PC-9 (cell line): ENCODE results near the gene F2RL2. TPM values are rescaled to one million over a fixed set of nuclear protein-coding genes. Genes with fewer than 3 reads are reported as not detected.

Experiments
- BruUV-seq: library from RNA; stranded (reverse); fragments of 400-500 nt; replicated peaks from 2 replicates; lab custom pipeline; 2021; lab: Mats Ljungman, UMichigan
- CTCF ChIA-PET: fragments of 300-600 bp; sonication (Branson Sonifier 250); formaldehyde crosslinking; loops from one replicate; lab custom pipeline; 2022; ENCODE audit warnings: antibody characterized with exemption; lab: Charles Lee
- POLR2A ChIA-PET: fragments of 300-600 bp; sonication (Branson Sonifier 250); formaldehyde crosslinking; loops from one replicate; lab custom pipeline; 2022; ENCODE audit warnings: antibody characterized with exemption; ENCODE audit not compliant: unreplicated experiment; lab: Charles Lee
- DNase-seq, 2 experiments: peaks; one replicate each; pipeline versions ENCODE4 v3.0.0 to v3.0.0-alpha.2; 2015 to 2022; ENCODE audit warnings: mixed read lengths in 1 of 2
- H2AFZ ChIP-seq: fragments of 200-600 bp; sonication (generic); 2 replicates; pipeline ENCODE4 v1.8.1; 2017; ENCODE audit warnings: antibody characterized with exemption
- H3F3A ChIP-seq: fragments of 200-600 bp; sonication (generic); 2 replicates; pipeline ENCODE4 v1.8.1; 2017; ENCODE audit warnings: antibody characterized with exemption, mild to moderate bottlenecking, low read depth; ENCODE audit not compliant: insufficient read depth
- H3K27ac ChIP-seq: fragments of 200-600 bp; sonication (generic); 2 replicates; pipeline ENCODE4 v1.6.1; 2016; ENCODE audit warnings: mixed run types
- H3K27me3 ChIP-seq: fragments of 200-600 bp; sonication (generic); 2 replicates; pipeline ENCODE4 v1.6.1; 2016; ENCODE audit warnings: low read depth, mixed run types; ENCODE audit not compliant: insufficient read depth
- H3K36me3 ChIP-seq: fragments of 200-600 bp; sonication (generic); 2 replicates; pipeline ENCODE4 v1.6.1; 2016; ENCODE audit warnings: low read depth, mixed run types
- H3K4me1 ChIP-seq: fragments of 200-600 bp; sonication (generic); replicated peaks from 2 replicates; pipeline ENCODE4 v1.6.1; 2016; ENCODE audit warnings: mixed run types; ENCODE audit not compliant: insufficient read depth
- H3K4me2 ChIP-seq: fragments of 200-600 bp; sonication (generic); 2 replicates; pipeline ENCODE4 v1.6.1; 2017; ENCODE audit warnings: mixed run types
- H3K4me3 ChIP-seq: fragments of 200-600 bp; sonication (generic); 2 replicates; pipeline ENCODE4 v1.6.1; 2016; ENCODE audit warnings: mixed run types
- H3K79me2 ChIP-seq: fragments of 200-600 bp; sonication (generic); 2 replicates; pipeline ENCODE4 v1.6.1; 2017; ENCODE audit warnings: low read depth, mixed run types
- H3K9me2 ChIP-seq: fragments of 200-600 bp; sonication (generic); 2 replicates; pipeline ENCODE4 v1.8.1; 2017; ENCODE audit warnings: mild to moderate bottlenecking; ENCODE audit not compliant: insufficient read depth
- H3K9me3 ChIP-seq: fragments of 200-600 bp; sonication (generic); 2 replicates; pipeline ENCODE4 v1.8.1; 2016; ENCODE audit warnings: low read depth; ENCODE audit not compliant: insufficient read depth
- H4K20me1 ChIP-seq: fragments of 200-600 bp; sonication (generic); 2 replicates; pipeline ENCODE4 v1.8.1; 2017; ENCODE audit not compliant: insufficient read depth
- EZH2 ChIP-seq: fragments of 200-600 bp; sonication (generic); IDR thresholded peaks from 2 replicates; pipeline ENCODE4 v1.8.0; 2017; ENCODE audit warnings: antibody characterized with exemption, low read depth
- intact Hi-C: fragments of 100-400 bp; cut with micrococcal nuclease; formaldehyde crosslinking; loops from one replicate; pipeline ENCODE4 v1.10.0; 2022; ENCODE audit not compliant: unreplicated experiment
- total RNA-seq: library from RNA; stranded (reverse); gene quantifications from 2 replicates; pipeline ENCODE4 v1.2.3, GENCODE V29; 2021
- TF ChIP-seq, protein P1 (sequence below): fragments of 200-600 bp; sonication (generic); conservative IDR thresholded peaks from 2 replicates; pipeline ENCODE4 v1.6.1; 2017; ENCODE audit warnings: mixed run types, antibody characterized with exemption, mild to moderate bottlenecking, moderate library complexity

The F2RL2 gene
- total RNA-seq, 1 experiment from 2014 or later, result 3.5 TPM

GRCh38 chr5:76598531-76598930 lies 24.7 kb downstream of the F2RL2 start:
- H4K20me1 ChIP-seq, result no peaks in the 10 kb centered on the region
- no peaks in the 10 kb centered on the region for H3K27me3 ChIP-seq
- ChIA-PET POLR2A (no interaction called here), CTCF (interaction anchor here (0.5 kb wide), 1 partner anchor 114 kb away, joined by 4 read pairs; no protein-coding TSS in a partner anchor)
- no peak overlapping the region for H2AFZ ChIP-seq
- H3F3A ChIP-seq, result no peaks in the 10 kb centered on the region
- H3K9me2 ChIP-seq, result no peaks in the 10 kb centered on the region
- no peaks in the 10 kb centered on the region for H3K79me2 ChIP-seq
- H3K4me2 ChIP-seq, result no peak overlapping the region
- intact Hi-C loops, result no loop called here
- H3K27ac ChIP-seq, result no peak overlapping the region
- H3K4me1 ChIP-seq, result no peaks in the 10 kb centered on the region
- TF ChIP-seq, protein P1, sequence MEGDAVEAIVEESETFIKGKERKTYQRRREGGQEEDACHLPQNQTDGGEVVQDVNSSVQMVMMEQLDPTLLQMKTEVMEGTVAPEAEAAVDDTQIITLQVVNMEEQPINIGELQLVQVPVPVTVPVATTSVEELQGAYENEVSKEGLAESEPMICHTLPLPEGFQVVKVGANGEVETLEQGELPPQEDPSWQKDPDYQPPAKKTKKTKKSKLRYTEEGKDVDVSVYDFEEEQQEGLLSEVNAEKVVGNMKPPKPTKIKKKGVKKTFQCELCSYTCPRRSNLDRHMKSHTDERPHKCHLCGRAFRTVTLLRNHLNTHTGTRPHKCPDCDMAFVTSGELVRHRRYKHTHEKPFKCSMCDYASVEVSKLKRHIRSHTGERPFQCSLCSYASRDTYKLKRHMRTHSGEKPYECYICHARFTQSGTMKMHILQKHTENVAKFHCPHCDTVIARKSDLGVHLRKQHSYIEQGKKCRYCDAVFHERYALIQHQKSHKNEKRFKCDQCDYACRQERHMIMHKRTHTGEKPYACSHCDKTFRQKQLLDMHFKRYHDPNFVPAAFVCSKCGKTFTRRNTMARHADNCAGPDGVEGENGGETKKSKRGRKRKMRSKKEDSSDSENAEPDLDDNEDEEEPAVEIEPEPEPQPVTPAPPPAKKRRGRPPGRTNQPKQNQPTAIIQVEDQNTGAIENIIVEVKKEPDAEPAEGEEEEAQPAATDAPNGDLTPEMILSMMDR, result no peak
- BruUV-seq, result no TSS peak
- H3K36me3 ChIP-seq, result no peaks in the 10 kb centered on the region
- H3K9me3 ChIP-seq, result no peaks in the 10 kb centered on the region
- no peak overlapping the region for H3K4me3 ChIP-seq
- no peak for DNase-seq

DNA sequence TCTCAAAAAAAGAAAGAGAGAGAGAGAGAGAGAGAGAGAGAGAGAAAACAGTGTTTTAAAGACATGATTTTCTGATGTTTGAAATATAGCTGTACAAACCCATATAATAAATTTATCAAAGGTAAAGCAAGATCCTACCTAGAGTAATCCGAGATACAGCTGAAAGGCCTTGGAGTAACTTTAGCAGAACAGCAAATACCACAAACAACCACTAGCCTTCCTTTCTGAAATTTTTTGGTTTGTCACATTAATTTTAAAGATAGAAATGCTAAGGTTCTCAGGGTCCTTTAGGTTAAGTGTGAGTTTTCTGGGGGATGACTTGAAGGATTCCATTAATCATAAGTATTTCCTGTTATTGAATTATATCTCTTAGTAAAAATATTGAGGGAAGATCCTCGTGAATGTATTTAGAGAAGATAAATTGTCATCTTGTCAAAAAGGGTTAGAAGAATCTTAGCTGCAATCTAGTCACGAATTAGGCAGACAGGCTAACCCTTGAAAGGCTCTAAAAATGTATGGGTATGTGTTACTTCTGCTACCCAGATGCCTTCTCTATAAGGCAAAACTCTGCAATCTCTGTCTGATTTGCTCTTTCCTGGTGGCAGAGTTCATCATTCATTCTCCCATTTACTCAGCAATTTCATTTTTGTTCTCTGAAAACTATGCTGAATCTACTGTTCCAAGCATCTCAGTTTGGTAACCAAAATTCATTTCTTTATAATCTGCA lies 27.3 kb downstream of the F2RL2 start:
- Histone ChIP-seq H3K36me3 (no peaks in the 10 kb centered on the region), H3K27ac (no peak overlapping the region), H3K79me2 (no peaks in the 10 kb centered on the region), H2AFZ (no peak overlapping the region), H3K4me3 (no peak overlapping the region), H3K9me2 (no peaks in the 10 kb centered on the region), H4K20me1 (no peaks in the 10 kb centered on the region), H3K4me1 (no peaks in the 10 kb centered on the region), H3K9me3 (no peaks in the 10 kb centered on the region), H3K4me2 (no peak overlapping the region), H3K27me3 (peaks cover 6% of the 10 kb centered on the region; the same call in 1 of the 2 replicates), H3F3A (no peaks in the 10 kb centered on the region)
- TF ChIP-seq, protein P1, result no peak
- no peak for TF ChIP-seq EZH2
- CTCF ChIA-PET, result interaction anchor here (0.6 kb wide), 1 partner anchor 158 kb away, joined by 3 read pairs; no protein-coding TSS in a partner anchor
- BruUV-seq, result no TSS peak
- no peak for DNase-seq
- POLR2A ChIA-PET, result no interaction called here
- intact Hi-C loops, result no loop called here

- no peak overlapping the region for H2AFZ ChIP-seq
- CTCF ChIA-PET, result no interaction called here
- TF ChIP-seq EZH2, result no peak
- TF ChIP-seq, protein P1, result no peak
- H3K27me3 ChIP-seq, result peaks cover 6% of the 10 kb centered on the region; the same call in 1 of the 2 replicates
- POLR2A ChIA-PET, result no interaction called here
- intact Hi-C loops, result no loop called here
- H3K4me2 ChIP-seq, result no peak overlapping the region
- H3K36me3 ChIP-seq, result no peaks in the 10 kb centered on the region
- no TSS peak for BruUV-seq
- no peaks in the 10 kb centered on the region for H3F3A ChIP-seq
- no peak for DNase-seq
- H3K27ac ChIP-seq, result no peak overlapping the region
- H3K79me2 ChIP-seq, result no peaks in the 10 kb centered on the region
- no peak overlapping the region for H3K4me3 ChIP-seq
- H3K4me1 ChIP-seq, result no peaks in the 10 kb centered on the region
- no peaks in the 10 kb centered on the region for H4K20me1 ChIP-seq
- no peaks in the 10 kb centered on the region for H3K9me2 ChIP-seq
- H3K9me3 ChIP-seq, result no peaks in the 10 kb centered on the region
Observed at GRCh38 chr5:76594107-76594506, 29.1 kb downstream of the F2RL2 start.
